ENCODE results near the gene FGD3.

FGD3 gene

GRCh38 chr9:92978345-92978875, 31.1 kb downstream of the FGD3 start:
- no peak for TF ChIP-seq CTCF (conservative IDR thresholded peaks at IDR 0.05; ENCODE audit: low read depth, low read length)

GRCh38 chr9:92979283-92980056, 32.1 kb downstream of the FGD3 start:
- no peak overlapping the region for H3K4me3 ChIP-seq (ENCODE audit: low read length)
- TF ChIP-seq CTCF (conservative IDR thresholded peaks at IDR 0.05; ENCODE audit: low read depth, low read length): no peak
- DNase-seq (ENCODE audit: low read depth): no peak

More at GRCh38 chr9:92978345-92978875, 31.1 kb downstream of the FGD3 start:
- no peak for DNase-seq (ENCODE audit: low read depth)
- no peak overlapping the region for H3K4me3 ChIP-seq (ENCODE audit: low read length)

- no peak overlapping the region for H3K4me3 ChIP-seq (ENCODE audit: low read length)
- TF ChIP-seq CTCF (conservative IDR thresholded peaks at IDR 0.05; ENCODE audit: low read depth, low read length): no peak
- DNase-seq (ENCODE audit: low read depth): no peak
Observed at GRCh38 chr9:92980085-92980745, 32.9 kb downstream of the FGD3 start.

- TF ChIP-seq CTCF (conservative IDR thresholded peaks at IDR 0.05; ENCODE audit: low read depth, low read length): no peak
- H3K4me3 ChIP-seq (ENCODE audit: low read length): no peak overlapping the region
- DNase-seq (ENCODE audit: low read depth): no peak
Observed at GRCh38 chr9:92982130-92982529, 34.8 kb downstream of the FGD3 start.

GRCh38 chr9:92983984-92984589, 36.8 kb downstream of the FGD3 start:
- no peak for DNase-seq (ENCODE audit: low read depth)
- no peak for TF ChIP-seq CTCF (conservative IDR thresholded peaks at IDR 0.05; ENCODE audit: low read depth, low read length)
- no peak overlapping the region for H3K4me3 ChIP-seq (ENCODE audit: low read length)

GRCh38 chr9:92984976-92985375, 37.7 kb downstream of the FGD3 start:
- DNase-seq (ENCODE audit: low read depth): no peak
- TF ChIP-seq CTCF (conservative IDR thresholded peaks at IDR 0.05; ENCODE audit: low read depth, low read length): no peak
- no peak overlapping the region for H3K4me3 ChIP-seq (ENCODE audit: low read length)

All from retinal pigment epithelial cell (primary cell).